PFSK-1 (cell line): ENCODE results near the gene GALNTL6.

ENCODE experiments used
- FOXP2 ChIP-seq: optimal IDR thresholded peaks from 2 replicates; pipeline ENCODE3; 2011; ENCODE audit warnings: borderline replicate concordance, control low read depth, inconsistent platforms; ENCODE audit not compliant: insufficient read depth; ENCODE audit errors: extremely low read length, extremely low read depth
- POLR2AphosphoS5 ChIP-seq: IDR thresholded peaks from 2 replicates; pipeline ENCODE4 v1.6.1; 2012; ENCODE audit warnings: low read depth, mild to moderate bottlenecking, control low read depth, low read length, moderate library complexity
- REST ChIP-seq, 2 experiments: IDR thresholded peaks; 2 replicates each; pipeline versions ENCODE4 v1.6.1 to v1.8.0; 2011 to 2012; ENCODE audit warnings: low read depth in 2 of 2, low read length in 2 of 2, control low read depth in 1 of 2, inconsistent platforms in 1 of 2, mild to moderate bottlenecking in 1 of 2, moderate library complexity in 1 of 2; ENCODE audit not compliant: insufficient read depth in 1 of 2
- SIN3A ChIP-seq: IDR thresholded peaks from 2 replicates; pipeline ENCODE4 v1.6.1; 2012; ENCODE audit warnings: mild to moderate bottlenecking, low read length, moderate library complexity, borderline replicate concordance; ENCODE audit not compliant: insufficient read depth
- TAF1 ChIP-seq: IDR thresholded peaks from 2 replicates; pipeline ENCODE4 v1.6.1; 2012; ENCODE audit warnings: low read length, control low read depth, borderline replicate concordance; ENCODE audit not compliant: insufficient read depth

Gene GALNTL6

GRCh38 chr4:172061204-172061603 lies 248.0 kb downstream of the GALNTL6 start:
- no peak for TF ChIP-seq REST (IDR thresholded peaks at IDR 0.05; ENCODE audit: insufficient read depth in 1 of 2, low read depth in 2 of 2, low read length in 2 of 2)
- TF ChIP-seq FOXP2: no peak
- TF ChIP-seq POLR2AphosphoS5: no peak
- TF ChIP-seq TAF1: no peak
- TF ChIP-seq SIN3A: no peak

GRCh38 chr4:172068506-172068905 lies 255.3 kb downstream of the GALNTL6 start:
- no peak for TF ChIP-seq SIN3A
- TF ChIP-seq REST (IDR thresholded peaks at IDR 0.05; ENCODE audit: insufficient read depth in 1 of 2, low read depth in 2 of 2, low read length in 2 of 2): no peak
- no peak for TF ChIP-seq TAF1
- no peak for TF ChIP-seq FOXP2
- TF ChIP-seq POLR2AphosphoS5: no peak

GRCh38 chr4:172073590-172073989 lies 260.4 kb downstream of the GALNTL6 start:
- TF ChIP-seq TAF1 (no peak), SIN3A (no peak), POLR2AphosphoS5 (no peak), FOXP2 (no peak), REST (IDR thresholded peaks at IDR 0.05; ENCODE audit: insufficient read depth in 1 of 2, low read depth in 2 of 2, low read length in 2 of 2) (no peak)

GRCh38 chr4:172083272-172083671 lies 270.1 kb downstream of the GALNTL6 start:
- TF ChIP-seq TAF1 (no peak), POLR2AphosphoS5 (no peak), REST (IDR thresholded peaks at IDR 0.05; ENCODE audit: insufficient read depth in 1 of 2, low read depth in 2 of 2, low read length in 2 of 2) (no peak), FOXP2 (no peak), SIN3A (no peak)

- no peak for TF ChIP-seq REST (IDR thresholded peaks at IDR 0.05; ENCODE audit: insufficient read depth in 1 of 2, low read depth in 2 of 2, low read length in 2 of 2)
- TF ChIP-seq POLR2AphosphoS5: no peak
- TF ChIP-seq SIN3A: no peak
- TF ChIP-seq FOXP2: no peak
- no peak for TF ChIP-seq TAF1
Observed at GRCh38 chr4:172088556-172088955, 275.4 kb downstream of the GALNTL6 start.
